Fibroblast of skin of left quadriceps (primary cell): ENCODE data around the gene FANCE.
A peak's percentile ranks its signal among the peaks of the same experiment; 100 is the strongest.

Source experiments
- DNase-seq, 2 experiments: peaks; one replicate each; pipeline ENCODE4 v3.0.0-alpha.2; 2013; ENCODE audit warnings: low read depth in 2 of 2

The FANCE gene

GRCh38 chr6:35452183-35453090, at the start of gene FANCE:
Gene FANCE, plus strand, starts transcription at chr6:35452338. Its CDS starts 208 bp downstream, at chr6:35452546.
- DNase-seq = peak; percentile 76 to 81

- no peak for DNase-seq
These were observed 49.3 kb upstream of the FANCE start for GRCh38 chr6:35402856-35403191.

- no peak for DNase-seq
These were observed 48.3 kb upstream of the FANCE start for GRCh38 chr6:35403544-35404442.

- DNase-seq = no peak
These were observed 45.2 kb upstream of the FANCE start for GRCh38 chr6:35406711-35407485.

GRCh38 chr6:35409245-35409644, 42.9 kb upstream of the FANCE start:
- DNase-seq = no peak

- no peak for DNase-seq
These were observed 42.0 kb upstream of the FANCE start for GRCh38 chr6:35410131-35410530.

GRCh38 chr6:35411066-35411465, 41.1 kb upstream of the FANCE start:
- no peak for DNase-seq

- DNase-seq = no peak
These were observed 40.0 kb upstream of the FANCE start for GRCh38 chr6:35412102-35412501.

- no peak for DNase-seq
These were observed 38.2 kb upstream of the FANCE start for GRCh38 chr6:35413911-35414310.

- DNase-seq = peak; percentile 56 to 58
These were observed 36.9 kb upstream of the FANCE start for GRCh38 chr6:35415065-35415891.

GRCh38 chr6:35417979-35418661, 34.0 kb upstream of the FANCE start:
- no peak for DNase-seq

GRCh38 chr6:35419417-35419816, 32.7 kb upstream of the FANCE start:
- DNase-seq = peak; percentile 64 to 65

GRCh38 chr6:35419961-35420360, 32.2 kb upstream of the FANCE start:
- no peak for DNase-seq

- DNase-seq = peak; percentile 89 to 90
These were observed 26.9 kb upstream of the FANCE start for GRCh38 chr6:35425284-35425683.

- DNase-seq = no peak
These were observed 26.1 kb upstream of the FANCE start for GRCh38 chr6:35426074-35426473.

- no peak for DNase-seq
These were observed 24.7 kb upstream of the FANCE start for GRCh38 chr6:35427435-35427834.

GRCh38 chr6:35427851-35428321, 24.3 kb upstream of the FANCE start:
- DNase-seq = peak; percentile 63 to 70

GRCh38 chr6:35428421-35429149, 23.6 kb upstream of the FANCE start:
- no peak for DNase-seq

GRCh38 chr6:35429463-35429862, 22.7 kb upstream of the FANCE start:
- no peak for DNase-seq

- DNase-seq = no peak
These were observed 19.8 kb upstream of the FANCE start for GRCh38 chr6:35432291-35432690.
